A549 treated with AZD2906 at 1 μM for 4 hours (cell line): ENCODE data around the gene PALM2AKAP2. TPM values are rescaled to one million over a fixed set of nuclear protein-coding genes. Genes with fewer than 3 reads are reported as not detected.

Experiments used
- total RNA-seq: library from RNA; stranded (reverse); fragments of 200-300 nt; extraction: Qiagen RNA extraction; gene quantifications from 5 replicates; pipeline ENCODE4 v1.2.3, GENCODE V29; 2022

Gene PALM2AKAP2
- total RNA-seq = 0.27 to 0.74 TPM (median 0.36 TPM) in 5 replicates

GRCh38 chr9:109779711-109780452 is at the start of gene PALM2AKAP2:
PALM2AKAP2 (plus strand) TSS chr9:109780198; CDS start chr9:109780489, 291 bp downstream.

